HG03457 (cell line): ENCODE results near the gene TRDN.
A peak's percentile ranks its signal among the peaks of the same experiment; 100 is the strongest.

ENCODE experiments used
- ATAC-seq: cut with Tn5 transposase; IDR thresholded peaks from one replicate; pipeline ENCODE4 v1.9.1; 2021; ENCODE audit warnings: moderate number of reproducible peaks; ENCODE audit not compliant: unreplicated experiment

The TRDN gene

GRCh38 chr6:123636782-123637181 is at the start of gene TRDN:
Gene TRDN, minus strand, starts transcription at chr6:123636950. Its CDS starts 175 bp downstream, at chr6:123636775.
- no peak for ATAC-seq

GRCh38 chr6:123681957-123682462 is 45.3 kb upstream of the TRDN start:
- no peak for ATAC-seq

- no peak for ATAC-seq
Observed at GRCh38 chr6:123677897-123678296, 41.1 kb upstream of the TRDN start.

- no peak for ATAC-seq
Observed at GRCh38 chr6:123676793-123677192, 40.0 kb upstream of the TRDN start.

GRCh38 chr6:123668965-123669591 is 32.3 kb upstream of the TRDN start:
- ATAC-seq: no peak

GRCh38 chr6:123668063-123668462 is 31.3 kb upstream of the TRDN start:
- no peak for ATAC-seq

- ATAC-seq: no peak
Observed at GRCh38 chr6:123663436-123663835, 26.7 kb upstream of the TRDN start.

- ATAC-seq: no peak
Observed at GRCh38 chr6:123662757-123663156, 26.0 kb upstream of the TRDN start.

GRCh38 chr6:123661105-123661891 is 24.5 kb upstream of the TRDN start:
- no peak for ATAC-seq

GRCh38 chr6:123659960-123660748 is 23.4 kb upstream of the TRDN start:
- no peak for ATAC-seq

- ATAC-seq: no peak
Observed at GRCh38 chr6:123658848-123659247, 22.1 kb upstream of the TRDN start.

GRCh38 chr6:123655521-123656306 is 19.0 kb upstream of the TRDN start:
- peak; percentile 90 for ATAC-seq

- ATAC-seq: no peak
Observed at GRCh38 chr6:123648723-123649122, 12.0 kb upstream of the TRDN start.

GRCh38 chr6:123648020-123648580 is 11.3 kb upstream of the TRDN start:
- no peak for ATAC-seq

GRCh38 chr6:123641497-123641896 is 4.7 kb upstream of the TRDN start:
- no peak for ATAC-seq

- ATAC-seq: no peak
Observed at GRCh38 chr6:123640567-123641187, 3.9 kb upstream of the TRDN start.

- ATAC-seq: no peak
Observed at GRCh38 chr6:123638865-123639264, 2.1 kb upstream of the TRDN start.

- no peak for ATAC-seq
Observed at GRCh38 chr6:123636282-123636681, 468 bp downstream of the TRDN start.

- no peak for ATAC-seq
Observed at GRCh38 chr6:123635567-123635966, 1.2 kb downstream of the TRDN start.

GRCh38 chr6:123635144-123635543 is 1.6 kb downstream of the TRDN start:
- no peak for ATAC-seq
